Measurements from ENCODE around the gene GABRD.

The GABRD gene

GRCh38 chr1:1985375-1986050 is 33.6 kb upstream of the GABRD start:
- no peak for DNase-seq

DNA sequence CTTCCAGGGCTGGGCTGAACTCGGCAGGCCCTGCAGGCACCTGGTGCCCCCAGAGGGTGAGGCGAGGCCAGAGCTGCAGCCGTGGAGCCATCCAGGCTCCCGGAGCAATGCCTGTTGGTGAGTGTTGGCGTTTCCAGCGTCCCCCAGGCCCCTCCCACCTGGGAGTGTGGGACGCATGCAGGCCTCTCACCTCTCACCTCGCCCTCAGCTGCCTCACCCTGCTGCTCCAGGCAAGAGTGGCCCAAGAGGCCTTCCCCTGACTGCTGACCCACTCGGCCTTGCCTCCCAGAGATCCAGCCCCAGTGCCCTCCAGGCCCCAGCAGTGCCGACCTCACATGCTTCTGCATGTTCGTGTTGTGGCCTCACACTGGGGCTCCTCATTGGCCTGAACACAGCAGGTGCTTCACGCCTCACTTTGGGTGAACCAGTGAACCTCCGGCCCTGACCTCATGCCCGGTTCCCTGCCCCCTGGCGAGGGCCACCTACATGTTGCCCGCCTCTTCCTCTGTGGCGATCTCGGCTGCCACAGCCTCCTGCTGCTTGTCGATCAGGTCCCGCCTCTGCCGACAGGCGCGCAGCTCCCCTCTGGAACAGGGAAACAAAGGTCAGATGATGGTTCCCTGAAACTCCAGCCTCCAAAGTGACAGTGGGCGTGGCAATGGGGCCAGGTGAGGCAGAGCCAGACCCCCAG is 32.5 kb upstream of the GABRD start:
- DNase-seq = no peak

DNA sequence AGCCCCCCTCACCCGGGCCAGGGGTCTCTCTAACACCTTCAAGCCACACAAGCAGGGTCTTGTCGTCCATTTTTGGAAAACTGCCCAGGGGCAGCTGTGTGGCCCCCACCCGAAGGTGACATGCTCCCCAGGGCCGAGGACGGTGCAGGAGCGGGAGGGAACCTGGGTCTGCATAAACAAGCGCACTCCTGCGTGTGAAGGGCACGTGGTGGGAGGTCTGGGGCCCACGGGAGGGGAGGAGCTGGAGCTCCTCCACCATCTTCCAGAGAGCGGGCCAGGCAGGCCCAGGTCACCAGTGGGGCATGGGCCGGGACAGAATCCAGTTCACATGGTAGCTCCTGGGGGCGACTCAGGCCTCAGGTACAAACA is 32.0 kb upstream of the GABRD start:
- DNase-seq = no peak

GRCh38 chr1:1988061-1988945 is 30.8 kb upstream of the GABRD start:
- no peak for DNase-seq

GRCh38 chr1:1989102-1989542 is 30.0 kb upstream of the GABRD start:
- DNase-seq = no peak

DNA sequence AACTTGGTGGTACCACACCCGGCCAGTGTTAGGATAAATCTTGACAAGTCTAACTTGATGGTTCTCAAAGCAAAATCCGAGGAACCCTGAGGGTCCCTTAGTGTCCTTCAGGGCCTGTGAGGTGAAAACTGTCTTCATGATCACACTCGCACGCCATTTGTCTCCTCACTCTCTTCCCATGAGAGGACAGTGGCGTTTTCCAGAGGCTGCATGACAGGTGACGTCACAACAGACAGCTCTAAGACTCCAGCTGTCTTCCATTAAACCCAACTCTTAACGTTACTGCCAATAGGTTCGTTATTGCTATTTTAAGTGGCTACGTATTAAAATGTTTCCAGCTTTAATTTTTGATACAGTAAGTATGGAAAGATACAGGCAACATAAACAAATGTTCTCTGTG is 29.4 kb upstream of the GABRD start:
- no peak for DNase-seq

- no peak for DNase-seq
Measured at GRCh38 chr1:1990222-1990621, 28.9 kb upstream of the GABRD start.

DNA sequence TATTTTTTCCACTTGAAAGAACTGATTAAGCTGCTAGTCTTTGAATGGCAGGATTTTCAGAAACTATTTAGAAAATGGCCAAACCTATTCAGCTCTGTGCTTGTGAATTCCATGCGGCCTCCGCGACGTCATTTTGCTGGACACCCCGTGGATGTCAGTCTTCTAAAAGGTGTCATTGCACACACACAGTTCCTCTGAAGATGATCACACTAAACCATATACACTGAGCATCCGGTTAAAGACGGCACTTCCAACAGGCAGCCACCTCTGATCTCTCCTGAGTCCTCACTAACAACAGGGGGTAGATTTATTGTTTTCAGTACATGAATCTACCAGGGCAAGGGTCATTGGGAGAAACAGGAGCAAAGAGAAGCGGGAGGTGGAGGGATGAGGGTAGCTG is 24.6 kb upstream of the GABRD start:
- DNase-seq = no peak

DNA sequence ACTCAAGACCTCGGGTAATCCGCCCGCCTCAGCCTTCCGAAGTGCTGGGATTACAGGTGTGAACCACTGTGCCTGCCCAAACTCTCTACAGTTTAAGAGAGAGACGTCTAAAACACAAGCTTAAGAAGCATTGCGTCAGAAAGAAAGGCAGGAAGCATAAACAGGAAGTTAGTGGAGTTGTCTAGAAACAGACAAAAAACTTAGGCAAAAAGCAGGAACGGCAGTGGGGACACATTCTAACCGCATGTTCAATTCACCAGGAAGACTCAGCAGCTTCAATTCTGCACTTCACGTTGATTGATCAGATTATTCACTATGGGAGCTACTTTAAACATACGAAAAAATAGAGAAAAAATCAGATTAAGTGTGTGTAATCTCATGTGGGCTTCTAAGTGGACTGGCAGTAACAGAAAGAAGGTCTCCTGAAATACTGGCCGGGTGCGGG is 22.9 kb upstream of the GABRD start:
- DNase-seq = no peak

DNA sequence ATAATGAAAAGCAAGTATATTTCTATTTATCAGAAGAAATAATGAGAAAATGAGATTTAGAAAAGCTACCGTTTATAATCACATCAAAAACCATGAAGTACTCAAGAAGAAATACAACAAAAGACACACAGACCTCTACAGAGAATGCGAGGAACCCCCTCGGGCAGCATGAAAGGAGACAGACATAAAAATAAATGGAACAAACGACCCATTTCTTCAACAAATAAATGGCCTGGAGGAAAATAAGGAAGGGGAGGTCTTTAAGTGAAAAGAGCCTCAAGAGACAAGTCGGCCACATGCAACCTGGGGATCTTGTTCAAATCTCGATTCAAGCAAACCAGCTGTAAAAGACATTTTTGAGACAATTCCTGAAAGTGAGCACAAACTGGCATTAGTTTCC is 21.6 kb upstream of the GABRD start:
- DNase-seq = no peak

- no peak for DNase-seq
Measured at GRCh38 chr1:2000432-2000831, 18.7 kb upstream of the GABRD start.

DNA sequence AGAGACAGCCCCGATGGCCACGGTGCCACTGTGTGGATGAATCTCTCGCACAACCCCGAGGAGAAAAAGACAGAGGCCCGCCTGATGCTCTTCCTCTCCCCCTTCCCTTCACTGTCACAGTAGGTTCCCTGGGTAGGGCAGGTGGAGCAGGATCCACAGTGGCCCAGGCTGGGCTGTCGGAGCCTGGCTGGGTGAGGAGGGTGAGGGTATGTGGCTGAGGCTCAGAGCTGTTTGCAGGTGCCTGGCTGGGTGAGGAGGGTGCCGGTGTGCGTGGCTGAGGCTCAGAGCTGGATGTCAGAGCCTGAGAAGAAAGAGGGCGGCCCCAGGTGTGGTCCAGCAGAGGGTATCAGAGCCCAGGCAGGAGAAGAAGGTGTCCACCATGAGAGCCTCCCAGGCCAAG is 18.3 kb upstream of the GABRD start:
- DNase-seq = no peak

GRCh38 chr1:2001773-2002411 is 17.3 kb upstream of the GABRD start:
- DNase-seq = no peak

- DNase-seq = no peak
Measured at GRCh38 chr1:2003541-2004131, 15.5 kb upstream of the GABRD start, which contains the start of gene CFAP74. TSS of gene CFAP74 (minus strand) at chr1:2003786. CDS start at chr1:1990956, 12,830 bp downstream.

- no peak for DNase-seq
Measured at GRCh38 chr1:2004856-2005255, 14.3 kb upstream of the GABRD start.

DNA sequence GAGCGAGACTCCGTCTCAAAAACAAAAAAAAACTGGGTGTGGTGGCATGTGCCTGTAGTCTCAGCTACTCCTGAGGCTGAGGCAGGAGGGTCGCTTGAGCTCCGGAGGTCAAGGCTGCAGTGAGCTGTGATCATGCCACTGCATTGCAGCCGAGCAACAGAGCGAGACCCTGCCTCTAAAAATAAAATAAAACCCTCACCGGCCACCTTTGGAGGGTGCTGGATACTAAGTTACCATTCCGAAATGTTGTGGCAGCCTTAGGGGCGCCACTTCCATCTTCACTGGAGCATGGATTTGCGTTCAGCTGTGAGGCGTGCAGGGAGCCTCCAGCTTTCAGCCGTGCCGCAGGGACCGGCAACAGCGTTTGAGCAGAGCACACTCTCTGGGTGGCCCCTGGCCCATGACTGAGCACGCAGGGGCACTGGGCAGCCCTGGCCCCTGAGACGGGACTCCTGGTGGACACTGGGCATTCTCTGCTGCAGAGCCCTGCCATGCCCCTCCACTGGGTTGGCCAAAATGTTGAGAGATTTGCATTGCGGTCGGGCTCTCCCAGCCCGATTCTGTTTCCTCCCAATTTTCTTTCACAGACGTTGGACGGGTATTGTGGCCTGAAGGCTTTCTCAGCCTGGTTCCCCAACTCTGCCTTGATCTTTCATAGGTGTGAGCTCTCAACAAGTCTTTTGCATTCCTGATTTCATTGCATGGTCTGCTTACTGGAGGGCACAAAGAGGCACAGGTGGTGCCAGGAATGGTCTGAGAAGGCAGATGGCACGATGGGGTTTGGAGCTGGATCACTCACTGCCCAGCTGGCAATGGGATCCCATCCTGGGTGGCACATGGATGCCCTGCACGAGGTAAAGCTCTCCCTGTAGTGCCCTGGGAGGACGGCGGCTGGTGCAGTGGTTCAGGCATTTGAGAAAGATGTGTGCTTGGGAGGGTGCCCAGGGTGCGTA is 9.8 kb upstream of the GABRD start:
- no peak for DNase-seq

- no peak for DNase-seq
Measured at GRCh38 chr1:2014181-2014580, 5.0 kb upstream of the GABRD start.

GRCh38 chr1:2014741-2015735 is 4.1 kb upstream of the GABRD start:
- no peak for DNase-seq

GRCh38 chr1:2016123-2016522 is 3.0 kb upstream of the GABRD start:
- DNase-seq = no peak

Data from activated gamma-delta T cell (primary cell).